GM20000 (cell line): Measurements from ENCODE around the gene KIAA2012.
"Not testable (repeated sequence)": the region's sequence is repeated elsewhere in the genome, so short reads cannot be mapped to it uniquely, and the experiment has no call there.

Source experiments
- DNase-seq: peaks from one replicate; pipeline ENCODE4 v3.0.0; 2012; ENCODE audit warnings: low spot score
- CTCF ChIP-seq: IDR thresholded peaks from 2 replicates; pipeline ENCODE4 v1.5.1; 2012; ENCODE audit warnings: mild to moderate bottlenecking, control low read depth; ENCODE audit errors: extremely low read depth, missing control alignments

Gene KIAA2012

GRCh38 chr2:202208526-202208925, 135.5 kb downstream of the KIAA2012 start:
- no peak for DNase-seq
- TF ChIP-seq CTCF, result no peak

GRCh38 chr2:202215179-202215578, 142.1 kb downstream of the KIAA2012 start:
- no peak for DNase-seq

GRCh38 chr2:202221873-202222272, 148.8 kb downstream of the KIAA2012 start:
- no peak for TF ChIP-seq CTCF
- DNase-seq, result no peak

More at GRCh38 chr2:202215179-202215578, 142.1 kb downstream of the KIAA2012 start:
- TF ChIP-seq CTCF, result no peak

GRCh38 chr2:202237787-202238233, 164.8 kb downstream of the KIAA2012 start:
- TF ChIP-seq CTCF, result no peak
- peak; percentile 55 for DNase-seq

GRCh38 chr2:202238234-202239197, 165.5 kb downstream of the KIAA2012 start, which contains the start of gene SUMO1:
SUMO1 (minus strand) TSS chr2:202238597; CDS start chr2:202238451, 146 bp downstream.
- no peak for TF ChIP-seq CTCF

GRCh38 chr2:202247710-202248109, 174.7 kb downstream of the KIAA2012 start:
- DNase-seq, result not testable (repeated sequence)

More at GRCh38 chr2:202238234-202239197, 165.5 kb downstream of the KIAA2012 start, which contains the start of gene SUMO1:
- DNase-seq, result peak; percentile 91

- TF ChIP-seq CTCF, result no peak
- DNase-seq, result no peak
Observed at GRCh38 chr2:202249521-202250253, 176.6 kb downstream of the KIAA2012 start.
